Thyroid gland (tissue), 4 donors: ENCODE results near the gene RHOC. TPM values are rescaled to one million over a fixed set of nuclear protein-coding genes. Genes with fewer than 3 reads are reported as not detected.

Source experiments
- DNase-seq, 2 donors: peaks; one replicate each; pipeline ENCODE4 v3.0.0-alpha.2; 2019
- H3K27ac ChIP-seq, 3 donors: fragments of 200-600 bp; sonication (generic); 1 replicate in 2 of 3; 2 replicates in 1 of 3; pipeline ENCODE4 v1.5.1; 2016 to 2019; ENCODE audit warnings: mild to moderate bottlenecking in 1 of 3, moderate library complexity in 1 of 3
- H3K27me3 ChIP-seq: fragments of 200-600 bp; sonication (generic); one replicate; pipeline ENCODE4 v1.5.1; 2019
- H3K36me3 ChIP-seq, 2 donors: fragments of 200-600 bp; sonication (generic); one replicate each; pipeline ENCODE4 v1.5.1; 2016 to 2019
- H3K4me1 ChIP-seq, 2 donors: fragments of 200-600 bp; sonication (generic); one replicate each; pipeline ENCODE4 v1.5.1; 2017 to 2019
- H3K4me3 ChIP-seq, 3 donors: fragments of 200-600 bp; sonication (generic); replicated peaks in 1 of 3; 1 replicate in 2 of 3; 2 replicates in 1 of 3; pipeline ENCODE4 v1.5.1; 2016; ENCODE audit warnings: mild to moderate bottlenecking in 1 of 3
- H3K9me3 ChIP-seq: fragments of 200-600 bp; sonication (generic); one replicate; pipeline ENCODE4 v1.5.1; 2017
- CTCF ChIP-seq, 6 experiments: fragments of 200-600 bp in 3 of 6; fragments of 450-650 bp in 3 of 6; sonication (generic) in 3 of 6; IDR thresholded peaks; one replicate each; pipeline ENCODE4 v1.5.1; 2016 to 2019; ENCODE audit warnings: antibody characterized with exemption in 6 of 6, mild to moderate bottlenecking in 2 of 6, inconsistent platforms in 1 of 6, moderate library complexity in 1 of 6
- POLR2A ChIP-seq, 2 donors: fragments of 450-650 bp; IDR thresholded peaks; one replicate each; pipeline ENCODE4 v1.6.1; 2017; ENCODE audit warnings: antibody characterized with exemption in 2 of 2, mild to moderate bottlenecking in 2 of 2, moderate library complexity in 1 of 2
- WGBS, 2 donors: methylation state at CpG; one replicate each; pipeline ENCODE4 v1.1.5; 2017; 5-methylcytosine and 5-hydroxymethylcytosine counted together
- intact Hi-C: fragments of 100-400 bp; cut with DNase I; formaldehyde crosslinking; loops from one replicate; pipeline ENCODE4 v1.15.1; 2023
- total RNA-seq, 4 donors: library from RNA; depleted of rRNA; stranded (reverse); fragments of >200 nt; gene quantifications; one replicate each; pipeline ENCODE4 v1.2.3, GENCODE V29; 2016

RHOC gene
- total RNA-seq: 100 to 1,000 TPM; 125 to 188 (median 175) TPM

GRCh38 chr1:112706505-112707220 is at the start of gene RHOC:
Gene RHOC, minus strand, starts transcription at chr1:112707127. Its CDS starts 3,328 bp downstream, at chr1:112703799.
- peaks cover 3 to 4% of the 10 kb centered on the region in 2 donors for H3K36me3 ChIP-seq
- peak within 1 kb of the TSS; percentile 87 to 100 (median 99) for H3K4me3 ChIP-seq
- H3K27me3 ChIP-seq: no peaks in the 10 kb centered on the region
- H3K27ac ChIP-seq: peak within 1 kb of the TSS; percentile 92 to 97 (median 95)
- H3K4me1 ChIP-seq: peaks cover 15 to 33% of the 10 kb centered on the region in 2 donors
- TF ChIP-seq POLR2A (IDR thresholded peaks at IDR 0.05) (peak; percentile 38 to 78), CTCF (IDR thresholded peaks at IDR 0.05) (no peak)
- WGBS, 2 donors: 9 to 10% methylated on average over 12 to 14 of the region's 61 CpGs
- H3K9me3 ChIP-seq: no peaks in the 10 kb centered on the region
- peak; percentile 72 to 73 for DNase-seq
- intact Hi-C loops: loop anchor here (5.0 to 10.0 kb wide), 3 partner anchors 202 to 314 kb away; partner anchors contain the start of gene WNT2B

- Histone ChIP-seq H3K9me3 (no peaks in the 10 kb centered on the region), H3K4me1 (no peaks in the 10 kb centered on the region), H3K27ac (no peak overlapping the region), H3K36me3 (no peaks in the 10 kb centered on the region), H3K4me3 (no peak overlapping the region), H3K27me3 (no peaks in the 10 kb centered on the region)
- intact Hi-C loops: no loop called here
- TF ChIP-seq CTCF (IDR thresholded peaks at IDR 0.05) (no peak), POLR2A (IDR thresholded peaks at IDR 0.05) (no peak)
- 0% methylated on average over 1 of the region's 1 CpG for WGBS, 2 donors
- no peak for DNase-seq
Observed at GRCh38 chr1:112754116-112754628, 47.2 kb upstream of the RHOC start.

- TF ChIP-seq CTCF (IDR thresholded peaks at IDR 0.05): no peak
- no peak for TF ChIP-seq POLR2A (IDR thresholded peaks at IDR 0.05)
- Histone ChIP-seq H3K4me1 (peaks cover 6 to 7% of the 10 kb centered on the region in 2 donors), H3K4me3 (no peak overlapping the region), H3K9me3 (no peaks in the 10 kb centered on the region), H3K27ac (no peak overlapping the region), H3K27me3 (peaks cover 11% of the 10 kb centered on the region), H3K36me3 (no peaks in the 10 kb centered on the region)
- intact Hi-C loops: no loop called here
- 95 to 96% methylated on average over 12 of the region's 12 CpGs for WGBS, 2 donors
- DNase-seq: no peak
Observed at GRCh38 chr1:112748396-112748795, 41.5 kb upstream of the RHOC start.

GRCh38 chr1:112744009-112744578 is 37.2 kb upstream of the RHOC start:
- peak; percentile 30 to 43 for DNase-seq
- Histone ChIP-seq H3K4me3 (no peak overlapping the region), H3K27ac (no peak overlapping the region), H3K4me1 (peaks cover 6 to 7% of the 10 kb centered on the region in 2 donors), H3K27me3 (peaks cover 11% of the 10 kb centered on the region), H3K36me3 (no peaks in the 10 kb centered on the region), H3K9me3 (no peaks in the 10 kb centered on the region)
- intact Hi-C loops: no loop called here
- no peak for TF ChIP-seq POLR2A (IDR thresholded peaks at IDR 0.05)
- peak in 2 of 6 experiments; percentile 31 to 44 for TF ChIP-seq CTCF (IDR thresholded peaks at IDR 0.05)
- 8% methylated on average over 13 of the region's 58 CpGs; no CpG with 5 or more reads in 1 of the 2 donors for WGBS, 2 donors
